Stimulated activated CD8-positive, alpha-beta memory T cell treated with anti-CD3 and anti-CD28 coated beads, Interleukin-7, amount 100 ng/mL, for 1 hour (primary cell): ENCODE results near the gene GGA1.

ENCODE experiments used
- DNase-seq, 2 donors: peaks; one replicate each; pipeline ENCODE4 v3.0.0-alpha.2; 2020; ENCODE audit warnings: low read depth in 2 of 2

Gene GGA1

DNA sequence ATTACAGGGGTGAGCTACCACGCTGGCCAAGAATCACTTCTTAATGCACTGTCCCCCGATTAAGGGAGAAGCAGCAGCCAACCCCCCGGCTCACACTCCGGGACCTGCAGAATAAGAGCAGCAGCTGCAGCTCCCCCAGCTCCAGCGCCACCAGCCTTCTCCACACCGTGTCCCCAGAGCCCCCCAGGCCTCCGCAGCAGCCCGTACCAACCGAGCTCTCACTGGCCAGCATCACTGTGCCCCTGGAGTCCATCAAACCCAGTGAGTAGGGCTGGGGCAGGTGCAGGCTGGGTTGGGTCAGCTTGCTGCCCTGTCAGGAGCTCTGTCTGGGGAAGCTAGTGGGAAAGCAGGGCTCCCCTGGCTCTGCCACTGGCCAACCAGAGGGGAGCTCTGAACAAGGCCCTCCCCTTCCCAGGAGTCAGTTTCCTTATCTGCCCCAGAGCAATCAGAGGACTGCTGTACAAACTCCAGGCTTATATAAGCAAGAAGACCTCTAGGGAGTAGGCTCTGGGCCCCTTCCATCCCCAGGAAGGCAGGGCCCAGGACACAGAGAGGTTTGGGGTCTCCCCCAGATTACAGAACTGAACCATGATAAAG, 22.3 kb downstream of the GGA1 start:
- no peak for DNase-seq

DNA sequence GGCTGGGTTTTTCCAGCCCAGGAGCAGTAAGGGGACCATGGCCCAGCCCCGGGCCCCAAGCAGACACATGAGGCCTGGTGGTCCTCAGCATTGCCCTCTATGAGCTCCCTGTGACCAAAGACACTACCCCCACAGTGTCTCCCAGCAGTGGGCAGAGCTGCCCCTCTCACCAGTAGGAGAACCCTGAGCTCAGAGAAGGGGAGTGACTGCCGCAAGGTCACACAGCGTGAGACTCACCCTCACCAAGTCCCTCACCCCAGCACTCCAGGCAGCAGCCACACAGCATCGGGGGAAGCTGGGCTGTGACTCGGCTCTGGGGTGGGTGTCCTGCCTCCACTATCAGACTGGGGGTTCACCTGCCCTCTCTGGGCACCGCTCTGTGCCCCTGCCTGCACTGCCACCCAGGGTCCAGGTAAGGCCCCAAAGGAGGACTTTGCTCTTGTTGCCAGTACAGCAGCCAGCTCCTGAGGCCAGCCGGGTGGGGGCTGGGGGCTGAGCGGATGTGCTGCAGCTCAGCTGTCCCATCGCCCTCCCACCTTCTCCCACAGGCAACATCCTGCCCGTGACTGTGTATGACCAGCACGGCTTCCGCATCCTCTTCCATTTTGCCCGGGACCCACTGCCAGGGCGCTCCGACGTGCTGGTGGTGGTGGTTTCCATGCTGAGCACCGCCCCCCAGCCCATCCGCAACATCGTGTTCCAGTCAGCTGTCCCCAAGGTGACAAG, 23.0 kb downstream of the GGA1 start:
- no peak for DNase-seq

DNA sequence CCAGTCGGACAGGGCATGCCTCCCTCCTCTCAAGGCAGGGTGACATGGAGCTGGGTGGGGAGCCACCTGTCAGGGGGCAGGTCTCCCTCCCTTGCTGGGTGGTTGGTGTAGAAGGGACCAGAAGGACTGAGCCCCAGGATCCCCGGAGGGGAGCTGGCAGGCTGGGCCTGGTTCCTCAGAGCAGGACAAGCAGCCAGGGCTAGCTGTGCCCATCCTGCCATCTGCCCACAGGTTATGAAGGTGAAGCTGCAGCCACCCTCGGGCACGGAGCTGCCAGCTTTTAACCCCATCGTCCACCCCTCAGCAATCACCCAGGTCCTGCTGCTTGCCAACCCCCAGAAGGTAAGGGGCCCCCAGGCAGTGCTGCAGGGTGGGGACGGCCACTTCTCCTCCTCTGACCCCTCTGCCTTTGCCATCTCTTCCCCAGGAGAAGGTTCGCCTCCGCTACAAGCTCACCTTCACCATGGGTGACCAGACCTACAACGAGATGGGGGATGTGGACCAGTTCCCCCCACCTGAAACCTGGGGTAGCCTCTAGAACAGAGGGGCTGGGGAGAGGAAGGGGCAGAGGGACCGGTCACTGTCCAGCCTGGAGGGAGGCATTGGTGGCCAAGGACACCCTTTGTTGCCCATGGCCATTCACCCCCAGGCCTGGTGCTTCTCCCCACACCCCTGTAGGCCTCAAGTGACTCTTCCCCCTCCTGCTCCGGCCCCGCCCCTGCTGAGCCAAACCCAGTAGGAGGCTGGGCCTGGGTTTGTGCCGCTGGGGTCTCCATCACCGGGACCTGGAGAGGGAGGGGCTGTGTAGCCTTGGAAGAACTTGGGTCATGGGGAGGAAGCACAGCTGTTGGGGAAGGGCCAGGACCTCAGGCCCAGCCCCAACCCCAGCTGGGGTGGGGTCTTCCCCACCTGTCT, 23.8 kb downstream of the GGA1 start:
- DNase-seq, result no peak

DNA sequence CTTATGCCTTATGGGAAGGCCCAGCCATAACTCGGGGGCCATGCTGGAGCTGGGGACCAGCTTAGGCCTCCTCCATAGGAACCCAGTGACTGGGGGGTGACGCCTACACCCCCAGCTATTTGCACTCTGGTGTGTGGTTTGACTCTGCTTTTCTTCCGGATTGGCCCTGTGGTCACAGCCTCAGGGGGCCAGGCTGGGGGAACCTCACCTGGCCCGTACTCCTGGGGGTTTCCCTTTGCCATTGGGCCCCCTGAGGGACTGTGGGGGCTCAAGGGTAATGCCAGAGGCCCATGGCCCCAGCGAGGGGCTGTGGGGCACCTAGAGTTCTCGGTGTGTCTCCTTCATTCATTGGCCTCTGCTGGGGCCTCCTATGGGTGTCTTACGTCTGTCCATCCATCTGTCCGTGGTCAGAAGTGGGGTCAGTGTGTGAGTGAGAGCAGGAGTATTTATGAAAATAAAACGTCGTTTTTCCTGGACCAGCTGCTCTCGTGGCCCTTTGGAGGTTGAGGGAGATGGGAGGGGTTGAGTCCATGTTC, 24.5 kb downstream of the GGA1 start:
- DNase-seq, result no peak

DNA sequence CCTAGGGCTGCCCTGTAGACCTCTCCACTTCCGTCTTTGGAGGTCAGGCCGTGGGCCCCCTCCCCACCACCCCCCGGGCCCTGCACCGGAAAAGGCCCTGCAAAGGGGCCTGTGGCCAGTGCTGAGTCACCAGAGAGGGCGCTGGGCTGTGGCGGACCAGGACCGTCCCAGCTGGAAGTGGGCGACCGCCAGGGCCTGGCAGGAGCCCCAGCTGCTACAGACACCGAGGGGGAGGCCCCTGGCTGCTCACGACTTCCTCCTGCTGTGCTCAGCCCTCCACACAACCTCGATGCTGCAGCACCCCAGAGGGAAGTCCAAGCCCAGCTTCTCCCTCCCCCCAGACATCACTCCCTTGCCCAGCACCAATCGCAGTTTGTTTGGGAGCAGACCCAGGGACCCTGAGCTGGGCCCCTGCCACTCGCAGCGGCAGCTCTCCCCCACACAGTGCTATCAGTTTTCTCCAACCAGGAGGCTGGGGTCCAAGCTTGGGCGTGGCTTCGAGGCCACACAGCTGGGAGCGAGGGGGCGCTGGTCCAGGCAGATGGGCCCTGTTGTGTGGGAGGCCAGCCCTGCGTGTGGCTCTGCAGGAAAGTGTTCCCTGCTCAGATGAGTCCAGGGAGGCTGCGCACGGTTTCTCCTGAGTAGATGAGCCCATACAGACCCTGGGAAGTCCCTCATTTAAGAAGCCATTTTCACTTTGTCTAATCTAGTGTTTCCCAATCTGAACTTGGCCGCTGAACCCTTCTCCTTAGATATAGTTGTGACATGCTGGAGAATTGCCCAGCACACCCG, 25.2 kb downstream of the GGA1 start:
- no peak for DNase-seq

DNA sequence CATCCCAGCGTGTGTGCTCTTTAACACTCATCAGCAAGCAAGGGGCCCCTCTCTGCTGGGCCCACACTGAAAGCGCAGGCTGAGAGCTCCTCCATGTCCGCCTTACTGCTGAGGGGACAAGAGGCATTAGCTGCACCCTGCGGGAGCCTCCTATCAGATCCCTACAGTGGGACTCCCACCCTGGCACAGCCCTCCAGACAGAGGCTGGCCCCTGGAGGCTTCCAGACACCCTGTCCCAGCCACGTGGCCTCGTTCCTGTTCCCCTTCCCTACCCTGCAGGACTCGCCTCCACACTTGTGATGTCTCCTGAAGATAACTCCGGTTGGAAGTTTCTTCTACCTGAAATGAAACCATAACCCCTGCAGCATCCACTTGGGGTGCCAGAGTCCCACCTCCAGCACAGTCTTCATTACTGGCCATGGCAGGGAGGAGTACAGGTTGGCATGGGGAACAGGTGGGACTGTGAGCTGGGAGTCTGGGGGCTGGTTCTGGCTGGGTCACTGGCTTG, 25.8 kb downstream of the GGA1 start:
- DNase-seq, result no peak

DNA sequence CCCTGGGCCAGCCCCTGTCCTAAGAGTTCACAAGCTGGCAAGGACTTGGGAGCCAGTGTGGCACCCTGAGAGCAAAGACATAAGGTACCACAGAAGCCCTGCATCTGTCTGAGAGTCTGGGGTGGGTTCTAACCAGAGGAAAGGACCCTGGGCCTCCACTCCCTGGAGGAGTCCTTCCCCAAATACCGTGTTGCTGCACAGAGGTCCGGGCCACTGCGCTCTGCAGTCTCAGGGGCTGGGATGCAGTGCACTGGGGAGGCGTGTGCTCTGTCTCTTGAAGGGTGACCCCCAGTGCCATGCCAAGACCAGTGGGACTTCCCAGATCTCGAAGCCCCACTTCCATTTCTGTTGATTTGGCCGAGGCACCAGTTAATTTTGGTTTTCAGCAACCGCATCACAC, 26.5 kb downstream of the GGA1 start:
- no peak for DNase-seq

DNA sequence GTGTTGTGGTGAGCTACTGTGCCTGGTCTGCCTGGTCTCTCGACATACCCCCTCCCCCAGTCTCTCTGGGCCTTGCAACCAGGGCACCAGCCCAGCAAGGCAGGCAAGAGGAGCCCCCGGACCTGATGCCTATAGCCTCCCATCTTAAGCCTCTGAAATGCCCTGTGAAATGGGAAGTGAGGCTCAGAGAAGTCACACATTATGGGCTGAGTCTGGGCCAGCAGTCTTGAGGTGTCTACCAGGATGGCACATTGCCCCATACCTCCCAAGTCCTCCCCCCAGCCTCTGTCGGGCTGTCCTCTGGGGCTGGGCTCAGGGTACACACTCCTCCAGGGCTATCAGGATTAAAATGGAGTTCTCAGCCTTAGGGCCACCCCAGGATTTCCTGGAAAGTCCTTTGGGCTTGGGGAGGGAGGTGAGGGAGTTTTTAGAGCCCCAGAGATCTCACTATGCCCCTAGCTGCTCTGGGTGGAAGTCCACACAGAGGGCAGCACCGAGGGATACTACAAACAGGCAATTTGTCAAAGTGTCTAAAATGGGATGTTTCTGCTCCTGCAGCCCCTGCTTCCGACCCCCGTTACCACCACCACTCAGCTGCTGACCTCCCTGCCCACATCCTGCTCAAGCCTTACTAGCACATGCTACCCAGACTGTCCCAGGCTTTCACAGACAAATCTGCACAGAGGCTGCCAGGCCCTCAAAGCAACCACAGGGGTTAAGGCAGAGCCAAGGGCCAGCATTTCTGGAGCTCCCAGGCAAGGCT, 27.7 kb downstream of the GGA1 start:
- no peak for DNase-seq

DNA sequence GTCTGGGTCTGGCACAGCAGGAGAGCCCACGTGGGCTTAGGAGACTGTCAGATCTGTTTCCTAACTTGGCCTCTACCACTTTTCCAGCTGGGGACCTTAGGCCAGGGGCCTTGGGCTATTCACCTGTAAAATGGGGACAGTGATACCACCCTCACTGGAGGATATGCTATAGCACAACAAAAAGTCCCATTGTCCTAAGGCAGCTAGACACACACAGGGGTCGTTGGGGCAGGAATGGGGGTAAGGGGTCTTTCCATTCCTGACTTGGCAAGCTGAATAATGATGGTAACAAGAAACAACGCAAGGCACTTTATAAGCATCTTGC, 28.3 kb downstream of the GGA1 start:
- DNase-seq, result no peak

DNA sequence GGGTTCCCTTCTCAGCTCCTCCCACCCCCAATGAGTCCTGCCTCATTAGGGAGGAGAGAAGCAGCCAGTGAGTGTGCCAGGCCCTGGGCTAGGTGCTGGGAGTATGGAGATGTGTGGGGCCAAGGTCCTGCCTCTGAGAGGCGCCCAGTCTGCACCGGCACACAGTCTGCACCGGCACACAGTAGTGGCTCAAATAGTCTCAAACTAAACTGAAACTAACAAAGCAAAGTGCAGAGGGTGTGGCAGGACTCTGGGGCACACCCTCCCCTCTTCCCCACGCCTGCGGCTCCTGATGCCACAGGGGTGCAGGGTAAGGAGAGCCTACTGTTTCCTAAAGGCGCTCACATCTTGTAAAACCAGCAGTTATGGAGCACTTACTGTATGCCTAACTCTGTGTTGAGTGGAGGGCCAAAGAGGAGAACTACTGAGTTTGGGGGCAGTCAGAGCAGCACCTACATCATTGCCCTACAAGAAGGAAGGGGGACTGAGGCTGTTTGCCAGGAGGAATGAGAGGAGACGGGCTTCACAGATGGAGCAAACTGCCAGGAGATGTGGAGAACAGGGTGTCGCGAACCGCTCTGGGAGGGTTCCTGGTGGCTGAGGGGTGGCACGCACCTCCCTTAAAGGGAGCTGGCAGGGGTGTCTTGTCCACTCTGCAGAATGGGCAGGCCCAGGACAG, 29.9 kb downstream of the GGA1 start:
- no peak for DNase-seq

DNA sequence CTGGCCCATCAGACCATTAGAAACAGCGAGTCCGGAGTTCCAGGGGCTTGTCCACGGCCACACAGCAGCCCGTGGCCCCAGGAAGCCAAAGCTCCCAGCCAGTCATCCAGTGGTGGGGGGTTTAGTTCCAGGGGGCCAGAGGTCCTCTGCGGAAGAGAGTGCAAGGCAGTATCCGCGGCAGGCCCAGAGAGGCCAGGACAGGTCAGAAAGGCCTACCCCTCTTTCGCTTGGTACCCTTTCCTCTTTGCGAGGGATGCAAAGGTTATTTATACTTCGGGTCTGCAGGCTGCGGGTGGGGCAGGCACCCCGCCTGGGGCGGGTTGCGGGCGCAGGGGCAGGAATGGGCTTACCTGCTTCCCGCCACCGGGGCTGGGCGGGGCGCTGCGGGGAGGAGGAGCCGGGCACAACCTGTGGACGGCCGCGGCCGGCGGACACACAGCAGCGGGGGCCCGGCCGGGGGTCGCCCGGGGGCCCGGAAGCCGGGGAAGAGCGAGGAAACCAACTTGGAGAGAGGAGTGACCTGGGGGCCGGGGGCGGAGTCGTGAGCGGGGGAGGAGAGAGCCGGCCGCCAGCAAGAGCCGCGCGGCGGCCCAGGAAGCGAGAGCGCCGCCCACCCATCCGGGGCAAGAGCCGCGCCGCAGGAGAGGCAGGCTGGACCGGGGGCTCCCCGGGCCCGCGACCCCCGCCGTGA, 30.6 kb downstream of the GGA1 start, which contains the start of gene SH3BP1:
Gene SH3BP1, plus strand, starts transcription at position 600 of the 691 bp plus-strand sequence. CDS start 119 bp downstream, outside the sequence.
- no peak for DNase-seq

DNA sequence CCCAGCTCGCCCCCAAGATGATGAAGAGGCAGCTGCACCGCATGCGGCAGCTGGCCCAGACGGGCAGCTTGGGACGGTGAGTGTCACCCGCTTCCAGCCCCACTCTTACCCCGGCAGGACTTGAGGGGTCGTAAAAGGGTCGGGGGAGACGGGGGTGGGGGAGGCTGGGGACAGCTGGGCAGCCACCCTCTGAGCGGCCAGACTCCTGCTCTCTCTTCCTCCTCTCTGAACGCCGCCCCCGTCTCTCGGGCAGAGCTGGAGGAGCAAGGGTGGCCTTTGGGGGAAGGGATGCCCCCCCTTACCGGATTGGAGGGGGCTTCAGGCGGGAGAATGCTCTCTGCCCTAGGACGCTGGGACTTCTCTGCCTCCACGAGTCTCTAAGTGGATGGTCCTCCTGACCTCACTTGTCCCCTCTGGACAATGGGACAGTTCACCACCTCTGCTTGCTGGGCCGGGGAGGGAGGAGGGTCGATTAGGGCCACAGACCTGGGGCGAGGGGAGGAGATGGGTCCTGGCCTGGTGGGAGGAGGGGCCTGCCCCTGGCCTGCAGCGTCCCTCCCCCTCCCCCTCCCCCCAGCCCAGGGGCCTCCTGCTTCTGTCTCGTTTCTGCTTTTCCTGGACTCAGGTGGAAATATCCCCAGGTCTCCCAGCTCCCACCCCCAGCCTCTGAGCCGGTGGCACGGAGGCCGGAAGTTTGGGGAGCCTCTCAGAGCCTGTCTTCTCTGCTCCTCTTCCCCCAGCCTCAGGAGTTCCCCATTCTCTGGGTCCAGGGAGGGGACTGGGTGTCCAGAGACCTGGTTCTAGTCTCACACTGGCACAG, 31.3 kb downstream of the GGA1 start:
- no peak for DNase-seq

DNA sequence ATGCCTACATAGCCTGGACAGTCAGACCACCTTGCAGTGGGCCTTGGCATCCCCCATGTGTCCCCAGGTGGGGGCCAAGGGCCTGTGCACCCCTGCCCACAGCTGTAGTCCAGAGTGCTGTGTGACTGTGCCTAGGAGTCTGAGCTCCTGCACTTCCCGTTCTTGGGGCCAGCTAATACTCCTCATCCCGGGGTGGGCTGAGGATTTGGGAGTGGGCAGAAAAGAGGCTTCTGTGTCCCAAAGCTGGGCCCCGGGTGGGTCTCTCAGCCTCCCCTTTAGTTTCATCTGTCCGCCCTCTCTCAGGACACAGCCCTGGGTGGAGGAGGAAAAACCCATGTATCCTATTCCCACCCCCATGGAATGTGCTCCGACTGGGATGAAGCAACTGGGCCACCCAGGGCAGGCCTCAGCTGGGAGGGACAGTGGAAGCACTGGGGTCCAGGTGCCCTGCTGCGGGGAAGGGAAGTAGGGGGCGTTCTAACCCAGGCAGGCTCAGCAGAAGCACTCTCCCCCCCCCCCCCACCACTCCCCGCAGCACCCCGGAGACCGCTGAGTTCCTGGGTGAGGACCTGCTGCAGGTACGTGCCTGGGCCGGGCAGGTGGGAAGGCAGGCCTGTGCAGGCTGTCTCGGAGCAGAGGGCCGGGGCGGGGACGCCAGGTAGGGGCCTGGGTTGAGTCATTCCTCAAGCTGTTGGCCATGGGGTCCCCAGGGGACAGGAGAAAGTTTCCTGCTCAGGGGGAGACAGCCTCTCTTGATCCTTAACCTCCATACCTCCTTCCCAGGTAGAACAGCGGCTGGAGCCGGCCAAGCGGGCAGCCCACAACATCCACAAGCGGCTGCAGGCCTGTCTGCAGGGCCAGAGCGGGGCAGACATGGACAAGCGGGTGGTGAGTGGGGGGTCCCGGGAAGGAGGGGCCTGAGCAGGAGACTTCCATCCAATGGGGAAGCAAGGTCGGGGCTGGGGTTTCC, 32.2 kb downstream of the GGA1 start:
- DNase-seq, result no peak

DNA sequence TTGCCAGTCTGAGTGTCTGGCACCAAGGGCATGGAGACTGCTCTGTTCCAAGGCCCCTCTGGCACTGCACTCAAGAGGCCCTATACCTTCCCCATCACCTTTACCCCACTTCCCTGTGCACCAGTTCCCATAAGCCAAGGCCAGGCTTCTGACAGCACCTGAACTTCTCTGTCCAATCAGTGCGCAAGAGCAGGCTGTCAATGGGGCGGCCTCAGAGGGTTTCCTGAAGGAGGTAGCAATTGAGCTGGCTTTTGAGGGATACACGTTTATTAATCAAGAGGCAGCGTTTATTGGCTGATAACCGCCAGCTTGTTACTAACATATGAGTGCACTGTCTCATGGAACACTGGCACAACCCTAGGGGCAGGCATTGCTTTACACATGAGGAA, 32.9 kb downstream of the GGA1 start:
- DNase-seq, result no peak

DNA sequence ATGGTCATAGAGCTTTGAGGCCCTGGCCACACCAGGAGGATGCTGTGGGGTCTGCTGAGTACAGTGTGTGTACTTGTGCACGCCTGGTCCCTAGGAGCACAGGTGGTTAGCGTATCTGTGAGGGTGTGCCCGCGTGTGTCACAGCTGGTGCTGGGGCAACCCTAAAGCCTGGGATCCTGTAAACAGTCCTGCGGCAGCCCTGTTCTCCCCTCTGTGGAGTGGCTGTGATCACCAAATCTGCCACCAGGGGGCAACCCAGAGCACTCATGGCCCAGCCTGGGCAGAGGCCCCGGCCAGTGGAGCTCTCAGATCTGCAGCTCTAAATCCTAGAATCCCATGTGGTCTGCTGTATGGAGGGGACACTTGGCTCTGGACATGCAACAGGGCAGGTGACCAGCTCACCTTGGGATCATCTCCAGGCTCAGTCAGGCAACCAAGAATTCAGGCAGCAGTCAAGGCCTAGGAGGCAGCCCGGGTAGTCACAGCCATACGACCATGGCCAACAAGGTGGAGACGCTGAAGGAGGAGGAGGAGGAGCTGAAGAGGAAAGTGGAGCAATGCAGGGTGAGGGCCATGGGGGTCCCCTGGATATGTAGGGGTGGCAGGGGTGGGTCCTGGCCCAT, 34.7 kb downstream of the GGA1 start:
- DNase-seq, result peak; percentile 73 to 84

DNA sequence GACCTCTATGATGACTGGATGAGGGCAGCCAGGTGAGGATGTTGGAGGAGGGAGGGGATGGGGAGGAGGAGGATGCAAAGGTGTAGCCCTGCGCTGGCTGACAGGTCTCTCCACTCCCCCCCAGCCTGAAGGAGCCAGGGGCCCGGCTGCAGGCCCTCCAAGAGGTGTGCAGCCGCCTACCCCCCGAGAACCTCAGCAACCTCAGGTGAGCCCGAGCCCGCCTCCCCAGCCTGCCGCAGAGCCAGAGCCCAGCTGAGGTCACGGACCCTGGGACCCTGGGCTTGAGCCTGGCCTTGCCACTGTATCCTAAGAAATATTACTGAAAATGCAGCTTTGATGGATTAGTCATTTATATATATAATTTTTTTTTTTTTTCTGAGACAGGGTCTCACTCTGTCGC, 38.7 kb downstream of the GGA1 start:
- DNase-seq, result no peak

DNA sequence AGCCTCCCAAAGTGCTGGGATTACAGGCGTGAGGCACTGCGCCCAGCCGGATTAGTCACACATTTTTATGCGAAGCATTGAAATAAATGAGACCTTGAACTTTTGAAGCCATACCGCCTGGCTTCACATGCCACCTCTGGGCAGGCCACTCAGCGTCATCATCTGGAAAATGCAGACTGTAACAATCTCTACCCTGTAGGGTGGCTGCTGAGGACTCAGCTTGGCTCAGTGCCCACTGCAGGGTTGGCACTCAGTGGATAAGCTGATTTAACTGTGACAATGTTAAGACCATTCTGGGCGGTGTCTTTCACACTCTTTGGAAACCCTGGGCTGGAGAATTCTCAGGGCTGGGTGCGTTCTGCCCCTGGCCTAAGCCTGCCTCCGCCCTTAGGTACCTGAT, 39.3 kb downstream of the GGA1 start:
- no peak for DNase-seq
